ENCODE data around the gene SH3BP5.

- TF ChIP-seq, protein P1, sequence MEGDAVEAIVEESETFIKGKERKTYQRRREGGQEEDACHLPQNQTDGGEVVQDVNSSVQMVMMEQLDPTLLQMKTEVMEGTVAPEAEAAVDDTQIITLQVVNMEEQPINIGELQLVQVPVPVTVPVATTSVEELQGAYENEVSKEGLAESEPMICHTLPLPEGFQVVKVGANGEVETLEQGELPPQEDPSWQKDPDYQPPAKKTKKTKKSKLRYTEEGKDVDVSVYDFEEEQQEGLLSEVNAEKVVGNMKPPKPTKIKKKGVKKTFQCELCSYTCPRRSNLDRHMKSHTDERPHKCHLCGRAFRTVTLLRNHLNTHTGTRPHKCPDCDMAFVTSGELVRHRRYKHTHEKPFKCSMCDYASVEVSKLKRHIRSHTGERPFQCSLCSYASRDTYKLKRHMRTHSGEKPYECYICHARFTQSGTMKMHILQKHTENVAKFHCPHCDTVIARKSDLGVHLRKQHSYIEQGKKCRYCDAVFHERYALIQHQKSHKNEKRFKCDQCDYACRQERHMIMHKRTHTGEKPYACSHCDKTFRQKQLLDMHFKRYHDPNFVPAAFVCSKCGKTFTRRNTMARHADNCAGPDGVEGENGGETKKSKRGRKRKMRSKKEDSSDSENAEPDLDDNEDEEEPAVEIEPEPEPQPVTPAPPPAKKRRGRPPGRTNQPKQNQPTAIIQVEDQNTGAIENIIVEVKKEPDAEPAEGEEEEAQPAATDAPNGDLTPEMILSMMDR (IDR thresholded peaks at IDR 0.05) = no peak
- TF ChIP-seq POLR2A (IDR thresholded peaks at IDR 0.05) = no peak
These were observed 71.9 kb downstream of the SH3BP5 start for GRCh38 chr3:15260531-15260930.

Measured in adrenal gland (tissue), 5 donors.